Prostate gland (tissue), 2 donors: Measurements from ENCODE around the gene APBA1.

Source experiments
- CTCF ChIP-seq, 4 experiments: fragments of 200-600 bp in 2 of 4; fragments of 450-650 bp in 2 of 4; sonication (generic) in 2 of 4; IDR thresholded peaks; 1 replicate in 3 of 4; 2 replicates in 1 of 4; pipeline ENCODE4 v1.5.1; 2016 to 2019; ENCODE audit warnings: antibody characterized with exemption in 4 of 4, mild to moderate bottlenecking in 2 of 4, moderate library complexity in 2 of 4
- POLR2A ChIP-seq: fragments of 450-650 bp; IDR thresholded peaks from one replicate; pipeline ENCODE4 v1.6.1; 2016; ENCODE audit warnings: antibody characterized with exemption, mild to moderate bottlenecking

- TF ChIP-seq CTCF (IDR thresholded peaks at IDR 0.05): no peak
- no peak for TF ChIP-seq POLR2A
Measured at GRCh38 chr9:69442486-69442885, 229.7 kb downstream of the APBA1 start.
